Stimulated activated CD8-positive, alpha-beta memory T cell treated with anti-CD3 and anti-CD28 coated beads, Interleukin-4, amount 100 ng/mL, for 48 hours (primary cell): ENCODE measurements around the gene ARFGAP3.

Experiments used
- DNase-seq: peaks from one replicate; pipeline ENCODE4 v3.0.0-alpha.2; 2020

The ARFGAP3 gene

GRCh38 chr22:42816336-42816735 lies 40.7 kb downstream of the ARFGAP3 start:
- no peak for DNase-seq

- DNase-seq, result no peak
Observed at GRCh38 chr22:42814616-42815015, 42.5 kb downstream of the ARFGAP3 start.

- no peak for DNase-seq
Observed at GRCh38 chr22:42814215-42814614, 42.9 kb downstream of the ARFGAP3 start.

GRCh38 chr22:42813501-42813900 lies 43.6 kb downstream of the ARFGAP3 start:
- no peak for DNase-seq

- DNase-seq, result no peak
Observed at GRCh38 chr22:42811459-42811858, 45.6 kb downstream of the ARFGAP3 start.

- peak; percentile 15 for DNase-seq
Observed at GRCh38 chr22:42808521-42808920, 48.6 kb downstream of the ARFGAP3 start.

- DNase-seq, result no peak
Observed at GRCh38 chr22:42807185-42807584, 49.9 kb downstream of the ARFGAP3 start.

GRCh38 chr22:42805998-42806830 lies 50.9 kb downstream of the ARFGAP3 start:
- DNase-seq, result peak; percentile 11

- peak; percentile 18 for DNase-seq
Observed at GRCh38 chr22:42805016-42805997, 51.8 kb downstream of the ARFGAP3 start.

- no peak for DNase-seq
Observed at GRCh38 chr22:42803389-42803788, 53.7 kb downstream of the ARFGAP3 start.

- no peak for DNase-seq
Observed at GRCh38 chr22:42801252-42802080, 55.6 kb downstream of the ARFGAP3 start.

GRCh38 chr22:42800451-42801251 lies 56.4 kb downstream of the ARFGAP3 start:
- DNase-seq, result no peak

GRCh38 chr22:42799461-42800405 lies 57.3 kb downstream of the ARFGAP3 start:
- DNase-seq, result no peak

GRCh38 chr22:42799061-42799460 lies 58.0 kb downstream of the ARFGAP3 start:
- DNase-seq, result no peak

GRCh38 chr22:42797011-42797410 lies 60.1 kb downstream of the ARFGAP3 start:
- no peak for DNase-seq

- no peak for DNase-seq
Observed at GRCh38 chr22:42796081-42796480, 61.0 kb downstream of the ARFGAP3 start.

GRCh38 chr22:42794551-42795510 lies 62.2 kb downstream of the ARFGAP3 start:
- DNase-seq, result no peak

- no peak for DNase-seq
Observed at GRCh38 chr22:42793848-42794405, 63.1 kb downstream of the ARFGAP3 start.
